Ecto neural progenitor cell (in vitro differentiated cells): ENCODE data around the gene CFHR2.

ENCODE experiments used
- DNase-seq: peaks from one replicate; pipeline ENCODE4 v3.0.0-alpha.2; 2018; ENCODE audit warnings: low spot score

CFHR2 gene

GRCh38 chr1:197003132-197003531 is 59.6 kb downstream of the CFHR2 start:
- no peak for DNase-seq

- DNase-seq, result no peak
These were observed 65.3 kb downstream of the CFHR2 start for GRCh38 chr1:197008861-197009260.
